Articular chondrocyte of knee joint (primary cell): Measurements from ENCODE around the gene C2CD4D. TPM values are rescaled to one million over a fixed set of nuclear protein-coding genes. Genes with fewer than 3 reads are reported as not detected.

ENCODE experiments used
- small RNA-seq: library from RNA; depleted of rRNA; stranded (forward); fragments of <200 nt; gene quantifications from one replicate; pipeline ENCODE3, GENCODE V24; 2012
- total RNA-seq: library from RNA; depleted of rRNA; stranded (reverse); fragments of >200 nt; gene quantifications from 2 replicates; pipeline ENCODE4 v1.2.3, GENCODE V29; 2012

The C2CD4D gene
- not detected in 2 replicates for total RNA-seq

DNA sequence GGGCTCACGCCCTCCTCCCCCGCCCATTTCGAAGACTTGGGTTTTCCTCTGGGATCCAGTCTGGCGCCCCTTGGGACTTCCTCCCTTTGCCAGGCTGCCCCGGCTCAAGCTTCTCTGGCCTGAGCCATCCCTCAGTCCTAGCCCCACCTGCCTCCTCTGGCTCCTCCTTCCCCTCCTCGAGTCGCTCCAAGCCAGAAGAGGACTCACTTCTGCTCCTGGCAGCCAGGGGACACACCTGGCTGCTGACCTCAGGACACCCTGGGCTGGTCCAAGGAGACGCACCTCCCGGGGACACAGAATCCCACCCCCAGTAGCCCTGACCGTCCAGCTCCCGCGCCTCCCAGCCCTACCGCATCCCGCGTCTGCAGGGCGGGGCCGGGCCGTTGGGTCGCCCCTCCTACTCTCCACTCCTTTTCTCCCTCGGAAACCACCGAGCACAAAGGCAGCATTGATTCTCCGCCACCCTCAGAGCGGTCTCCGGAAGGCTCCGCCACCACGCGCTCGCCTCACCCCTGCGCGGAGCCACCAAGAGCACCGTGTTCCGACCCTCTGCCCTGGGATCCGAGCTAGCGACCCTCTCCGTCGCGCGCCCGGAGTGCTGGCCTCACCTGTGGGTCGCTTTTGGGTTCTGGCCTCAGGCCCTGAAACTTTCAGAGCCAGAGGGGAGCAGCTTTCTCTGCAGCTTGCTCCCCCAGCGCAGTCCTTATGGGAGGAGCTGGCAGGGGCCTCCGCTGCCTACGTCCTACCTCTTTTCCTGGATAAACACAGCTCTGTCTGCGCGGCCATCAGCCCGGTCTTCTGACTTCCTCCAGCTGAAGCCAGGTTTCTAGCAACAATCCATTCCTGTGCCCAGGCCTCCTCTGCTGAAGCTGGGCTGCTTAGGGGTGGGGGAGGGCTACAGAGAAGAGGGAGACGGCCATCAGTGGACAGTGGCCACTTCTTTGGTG, at the start of gene C2CD4D:
Gene C2CD4D (minus strand): TSS at position 364 of the 947 bp plus-strand sequence. CDS start 831 bp downstream, outside the sequence.

DNA sequence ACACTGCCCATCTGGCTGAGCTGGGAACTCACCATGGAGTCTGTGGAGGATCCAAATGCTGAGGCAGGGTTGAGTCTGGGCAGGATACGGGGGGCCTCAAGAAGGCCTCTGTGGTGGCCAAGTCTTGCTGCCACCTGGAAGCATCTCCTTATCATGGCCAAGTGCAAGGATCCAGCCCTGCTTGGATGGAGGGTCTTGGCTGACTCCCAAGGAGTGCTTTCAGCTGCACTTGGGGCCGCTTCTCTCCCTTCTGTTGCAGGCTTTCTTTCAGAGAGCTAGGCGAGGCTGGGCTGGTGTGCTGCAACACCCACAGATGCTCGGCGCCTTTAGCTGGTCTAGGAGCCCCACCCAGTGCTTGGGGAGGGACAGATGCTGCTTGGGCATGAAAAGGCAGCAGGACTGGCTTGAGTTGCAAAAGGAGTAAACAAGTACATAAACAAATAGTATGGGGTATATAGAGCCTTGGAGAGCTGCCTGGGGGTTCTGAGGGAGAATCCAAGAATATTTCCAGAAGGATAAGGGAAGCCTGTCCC, 13.9 kb upstream of the C2CD4D start, which contains the start of gene THEM5:
Gene THEM5 (minus strand): TSS at position 302 of the 533 bp plus-strand sequence. CDS start 147 bp downstream, at position 155.

GRCh38 chr1:151831605-151832004, 8.0 kb downstream of the C2CD4D start, which contains the start of gene RORC:
TSS of gene RORC (minus strand) at chr1:151831802. CDS start at chr1:151831764, 38 bp downstream.

DNA sequence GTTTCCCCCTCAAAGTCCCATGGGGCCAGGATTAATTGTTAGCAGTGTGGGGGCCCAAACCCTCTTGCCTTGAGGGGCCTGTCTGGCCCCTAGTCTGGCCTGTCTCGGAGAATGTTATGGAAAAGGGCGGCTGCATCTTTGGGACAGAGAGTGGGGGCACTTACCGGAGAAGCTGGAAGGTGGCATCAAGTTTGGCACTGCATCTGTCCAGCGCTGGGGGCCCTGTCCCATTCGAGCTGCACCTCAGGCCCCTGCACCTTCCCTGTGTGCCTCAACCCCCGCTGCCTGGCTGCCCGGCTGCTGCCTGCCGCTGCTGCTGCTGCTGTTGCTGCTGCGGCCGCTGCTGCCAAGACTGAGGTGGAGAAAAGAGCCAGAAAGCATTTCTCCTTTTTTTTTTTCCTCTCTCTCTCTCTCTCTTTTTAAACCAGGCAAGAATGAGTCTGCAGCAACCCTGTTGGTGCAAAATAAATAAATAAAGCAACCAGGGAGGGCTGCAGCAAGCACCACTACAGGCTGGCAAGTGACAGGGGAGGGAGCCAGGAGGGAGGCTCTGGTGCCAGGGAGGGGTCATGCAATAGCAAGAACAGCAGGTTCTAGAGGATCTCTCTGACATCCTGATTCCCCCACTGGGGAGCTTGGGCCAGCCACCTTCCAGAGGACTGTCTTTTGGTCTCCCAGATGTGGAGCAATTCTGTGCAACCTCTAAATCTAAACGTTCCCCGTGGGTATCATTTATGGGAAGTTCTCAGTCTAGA, 34.4 kb downstream of the C2CD4D start, which contains the start of gene LINGO4:
Gene LINGO4 (minus strand): TSS at position 354 of the 755 bp plus-strand sequence. CDS start 2,715 bp downstream, outside the sequence.

GRCh38 chr1:151790071-151790939, 49.3 kb downstream of the C2CD4D start, which contains the start of gene TDRKH:
TSS of gene TDRKH (minus strand) at chr1:151790500. CDS start at chr1:151783022, 7,478 bp downstream.

Small RNA genes within 50 kb of the gene (small RNA-seq; reads per million reads assigned to genes)
- not detected for gene RF00019

Other genes with a start within 250 kb of the C2CD4D start
- gene SNX27, start 227.8 kb downstream of the C2CD4D start, total RNA-seq, result 27.7 and 35.2 TPM in 2 replicates
- gene CELF3, start 123.0 kb downstream of the C2CD4D start, total RNA-seq, result not detected in 2 replicates
- gene RIIAD1, start 118.3 kb downstream of the C2CD4D start, total RNA-seq, result not detected in 2 replicates
- gene MRPL9, start 76.3 kb downstream of the C2CD4D start, total RNA-seq, result 64.5 and 68.1 TPM in 2 replicates
- gene TDRKH, start 49.3 kb downstream of the C2CD4D start, total RNA-seq, result 2.5 and 3.2 TPM in 2 replicates
- gene LINGO4, start 34.4 kb downstream of the C2CD4D start, total RNA-seq, result not detected in 2 replicates
- 0.22 and 0.39 TPM in 2 replicates for gene RORC, start 8.0 kb downstream of the C2CD4D start, total RNA-seq
- gene THEM5, start 13.9 kb upstream of the C2CD4D start, total RNA-seq, result not detected in 2 replicates
- 14.6 and 17.6 TPM in 2 replicates for gene THEM4, start 69.7 kb upstream of the C2CD4D start, total RNA-seq
- 553 and 587 TPM in 2 replicates for gene S100A10, start 154.0 kb upstream of the C2CD4D start, total RNA-seq
- 210 and 218 TPM in 2 replicates for gene S100A11, start 197.2 kb upstream of the C2CD4D start, total RNA-seq
- gene TCHHL1, start 249.2 kb upstream of the C2CD4D start, total RNA-seq, result not detected in 2 replicates